ENCODE data around the gene NAGLU.

The NAGLU gene

GRCh38 chr17:42536048-42536371, at the start of gene NAGLU:
Gene NAGLU (plus strand): TSS chr17:42536241. CDS start chr17:42536273, 32 bp downstream.
- no peak for FAIRE-seq

GRCh38 chr17:42488032-42488431, 48.0 kb upstream of the NAGLU start:
- FAIRE-seq: no peak

GRCh38 chr17:42493319-42493718, 42.7 kb upstream of the NAGLU start:
- FAIRE-seq: no peak

GRCh38 chr17:42494673-42495072, 41.4 kb upstream of the NAGLU start:
- FAIRE-seq: no peak

- FAIRE-seq: no peak
Measured at GRCh38 chr17:42498828-42499227, 37.2 kb upstream of the NAGLU start.

- FAIRE-seq: no peak
Measured at GRCh38 chr17:42502091-42502490, 34.0 kb upstream of the NAGLU start.

GRCh38 chr17:42502926-42503325, 33.1 kb upstream of the NAGLU start:
- FAIRE-seq: no peak

- no peak for FAIRE-seq
Measured at GRCh38 chr17:42507671-42508070, 28.4 kb upstream of the NAGLU start.

- no peak for FAIRE-seq
Measured at GRCh38 chr17:42508426-42509165, 27.4 kb upstream of the NAGLU start.

GRCh38 chr17:42509409-42509808, 26.6 kb upstream of the NAGLU start:
- no peak for FAIRE-seq

GRCh38 chr17:42509841-42510240, 26.2 kb upstream of the NAGLU start:
- FAIRE-seq: no peak

- no peak for FAIRE-seq
Measured at GRCh38 chr17:42512246-42512645, 23.8 kb upstream of the NAGLU start.

- FAIRE-seq: no peak
Measured at GRCh38 chr17:42512733-42513251, 23.2 kb upstream of the NAGLU start.

GRCh38 chr17:42513686-42514085, 22.4 kb upstream of the NAGLU start:
- no peak for FAIRE-seq

- no peak for FAIRE-seq
Measured at GRCh38 chr17:42514279-42514678, 21.8 kb upstream of the NAGLU start.

- FAIRE-seq: no peak
Measured at GRCh38 chr17:42514867-42515266, 21.2 kb upstream of the NAGLU start.

- no peak for FAIRE-seq
Measured at GRCh38 chr17:42517516-42517915, 18.5 kb upstream of the NAGLU start.

GRCh38 chr17:42518046-42518754, 17.8 kb upstream of the NAGLU start:
- FAIRE-seq: no peak

GRCh38 chr17:42518755-42519545, 17.1 kb upstream of the NAGLU start:
- no peak for FAIRE-seq

GRCh38 chr17:42519546-42520491, 16.2 kb upstream of the NAGLU start:
- FAIRE-seq: no peak

GRCh38 chr17:42520540-42520951, 15.5 kb upstream of the NAGLU start:
- no peak for FAIRE-seq

GRCh38 chr17:42521036-42521435, 15.0 kb upstream of the NAGLU start:
- FAIRE-seq: no peak
